HCT116 (cell line): ENCODE results near the gene GOLIM4. TPM values are rescaled to one million over a fixed set of nuclear protein-coding genes. Genes with fewer than 3 reads are reported as not detected.

ENCODE experiments used
- ATAC-seq: fragments of 200-7000 bp; cut with Tn5 transposase; 2 replicates; pipeline ENCODE4 v1.9.1; 2020; ENCODE audit warnings: mild to moderate bottlenecking, moderate library complexity
- BruUV-seq: library from RNA; stranded (reverse); fragments of 400-500 nt; replicated peaks from 2 replicates; lab custom pipeline; 2021; lab: Mats Ljungman, UMichigan
- CTCF ChIA-PET: fragments of 300-600 bp; sonication (Branson Sonifier 250); formaldehyde crosslinking; loops from one replicate; lab custom pipeline; 2021; ENCODE audit warnings: antibody characterized with exemption; lab: Charles Lee
- POLR2A ChIA-PET: fragments of 300-600, 350-600 bp; sonication (Branson Sonifier 250); formaldehyde crosslinking; loops from one replicate; lab custom pipeline; 2021; ENCODE audit warnings: antibody characterized with exemption; lab: Charles Lee
- RAD21 ChIA-PET, 2 experiments: fragments of 300-600 bp; sonication (Branson Sonifier 250); formaldehyde crosslinking; loops; one replicate each; lab custom pipeline; 2023; ENCODE audit warnings: low total read pairs in 2 of 2; ENCODE audit not compliant: uncharacterized antibody in 2 of 2, unreplicated experiment in 2 of 2, low non-redundant PET in 1 of 2; lab: Charles Lee
- DNase-seq: peaks from one replicate; pipeline ENCODE4 v3.0.0-alpha.2; 2010; ENCODE audit warnings: low read depth, low spot score
- H2AFZ ChIP-seq: fragments of 200-600 bp; shearing (Covaris generic), sonication (generic); 2 replicates; pipeline ENCODE4 v1.6.1; 2017; ENCODE audit warnings: low read depth, mixed run types, mixed read lengths, antibody characterized with exemption, low read length; ENCODE audit not compliant: poor library complexity, severe bottlenecking
- H3K27ac ChIP-seq: 2 replicates; pipeline ENCODE4 v1.5.1; 2012; ENCODE audit warnings: low read depth, low read length
- H3K27me3 ChIP-seq: fragments of 200-600 bp; sonication (generic); 2 replicates; pipeline ENCODE4 v1.6.1; 2016; ENCODE audit warnings: mixed run types, low read length, mixed read lengths; ENCODE audit not compliant: insufficient read depth
- H3K36me3 ChIP-seq, 2 experiments: fragments of 200-500 bp in 1 of 2; fragments of 200-600 bp in 1 of 2; sonication (Bioruptor generic) in 1 of 2; sonication (generic) in 1 of 2; 2 replicates each; pipeline versions ENCODE4 v1.5.1 to v1.6.1; 2014 to 2016; ENCODE audit warnings: low read length in 2 of 2, inconsistent platforms in 1 of 2, mixed read lengths in 1 of 2, mixed run types in 1 of 2; ENCODE audit not compliant: insufficient read depth in 2 of 2, control insufficient read depth in 1 of 2
- H3K4me1 ChIP-seq, 2 experiments: fragments of 200-600 bp in 1 of 2; sonication (generic) in 1 of 2; 2 replicates each; pipeline versions ENCODE4 v1.5.1 to v1.6.1; 2012 to 2017; ENCODE audit warnings: low read length in 2 of 2, inconsistent platforms in 1 of 2, mild to moderate bottlenecking in 1 of 2, mixed read lengths in 1 of 2, mixed run types in 1 of 2, moderate library complexity in 1 of 2; ENCODE audit not compliant: insufficient read depth in 2 of 2, control insufficient read depth in 1 of 2
- H3K4me2 ChIP-seq: fragments of 200-600 bp; sonication (generic); 2 replicates; pipeline ENCODE4 v1.6.1; 2017; ENCODE audit warnings: mixed run types, low read length, mixed read lengths
- H3K4me3 ChIP-seq, 2 experiments: fragments of 200-600 bp in 1 of 2; sonication (generic) in 1 of 2; replicated peaks in 1 of 2; 2 replicates each; pipeline ENCODE4 v1.5.1; 2011 to 2016; ENCODE audit warnings: low read length in 2 of 2, control low read depth in 1 of 2, low read depth in 1 of 2, mild to moderate bottlenecking in 1 of 2, mixed read lengths in 1 of 2, mixed run types in 1 of 2
- H3K79me2 ChIP-seq: fragments of 200-600 bp; sonication (generic); 2 replicates; pipeline ENCODE4 v1.6.1; 2017; ENCODE audit warnings: mild to moderate bottlenecking, mixed run types, low read length, moderate library complexity, mixed read lengths; ENCODE audit not compliant: insufficient read depth
- H3K9ac ChIP-seq: fragments of 200-600 bp; sonication (generic); 2 replicates; pipeline ENCODE4 v1.6.1; 2016; ENCODE audit warnings: low read length, mixed read lengths
- H3K9me2 ChIP-seq: fragments of 200-600 bp; sonication (generic), shearing (Covaris generic); 2 replicates; pipeline ENCODE4 v1.6.1; 2017; ENCODE audit warnings: mixed run types, mild to moderate bottlenecking, moderate library complexity; ENCODE audit not compliant: insufficient read depth
- H3K9me3 ChIP-seq, 2 experiments: fragments of 200-500 bp in 1 of 2; fragments of 200-600 bp in 1 of 2; sonication (Bioruptor generic) in 1 of 2; sonication (generic) in 1 of 2; 2 replicates each; pipeline ENCODE4 v1.6.1; 2014 to 2017; ENCODE audit warnings: low read length in 2 of 2, mixed read lengths in 2 of 2, inconsistent platforms in 1 of 2, low read depth in 1 of 2, mild to moderate bottlenecking in 1 of 2, mixed run types in 1 of 2, moderate library complexity in 1 of 2; ENCODE audit not compliant: control insufficient read depth in 1 of 2, insufficient read depth in 1 of 2
- H4K20me1 ChIP-seq: fragments of 200-600 bp; sonication (generic), shearing (Covaris generic); 2 replicates; pipeline ENCODE4 v1.6.1; 2017; ENCODE audit warnings: mixed run types, mild to moderate bottlenecking, moderate library complexity; ENCODE audit not compliant: insufficient read depth
- ELF1 ChIP-seq: IDR thresholded peaks from 2 replicates; pipeline ENCODE4 v1.6.1; 2012; ENCODE audit warnings: low read depth, borderline replicate concordance
- FOSL1 ChIP-seq: IDR thresholded peaks from 2 replicates; pipeline ENCODE4 v1.6.1; 2012; ENCODE audit warnings: low read depth
- POLR2A ChIP-seq: IDR thresholded peaks from 2 replicates; pipeline ENCODE4 v1.7.0; 2011; ENCODE audit warnings: borderline replicate concordance; ENCODE audit not compliant: insufficient read depth, insufficient read length; ENCODE audit errors: extremely low read depth
- RAD21 ChIP-seq: IDR thresholded peaks from 2 replicates; pipeline ENCODE4 v1.6.1; 2012; ENCODE audit warnings: low read depth, mild to moderate bottlenecking
- REST ChIP-seq: IDR thresholded peaks from 2 replicates; pipeline ENCODE4 v1.6.1; 2012; ENCODE audit warnings: low read depth
- SIN3A ChIP-seq: IDR thresholded peaks from 2 replicates; pipeline ENCODE4 v1.6.1; 2012; ENCODE audit warnings: low read depth
- SRF ChIP-seq: IDR thresholded peaks from 2 replicates; pipeline ENCODE4 v1.6.1; 2012; ENCODE audit warnings: low read depth
- TCF7L2 ChIP-seq: IDR thresholded peaks from 2 replicates; pipeline ENCODE4 v1.7.0; 2011; ENCODE audit warnings: borderline replicate concordance, inconsistent platforms; ENCODE audit not compliant: insufficient read depth, insufficient read length; ENCODE audit errors: extremely low read depth
- YY1 ChIP-seq: IDR thresholded peaks from 2 replicates; pipeline ENCODE4 v1.6.1; 2011; ENCODE audit warnings: low read length, low read depth, moderate library complexity, mild to moderate bottlenecking; ENCODE audit not compliant: insufficient replicate concordance; ENCODE audit errors: extremely low read depth
- ZFX ChIP-seq: fragments of 450-650 bp; IDR thresholded peaks from 2 replicates; pipeline ENCODE4 v1.6.1; 2017
- ZNF274 ChIP-seq: fragments of 200-500 bp; sonication (Bioruptor generic); IDR thresholded peaks from 2 replicates; pipeline ENCODE4 v1.6.1; 2014; ENCODE audit warnings: mild to moderate bottlenecking, low read depth, low read length, inconsistent platforms
- intact Hi-C: fragments of 100-400 bp; cut with micrococcal nuclease; formaldehyde crosslinking; loops from 2 replicates; pipeline ENCODE4 v1.10.0; 2022
- total RNA-seq: library from RNA; stranded (reverse); gene quantifications from one replicate; pipeline ENCODE4 v1.2.1, GENCODE V29; 2021; ENCODE audit not compliant: unreplicated experiment
- TF ChIP-seq, protein P1 (sequence below): IDR thresholded peaks from 2 replicates; pipeline ENCODE4 v1.6.1; 2012
- TF ChIP-seq, protein P2 (sequence below): IDR thresholded peaks from 2 replicates; pipeline ENCODE4 v1.6.1; 2011; ENCODE audit warnings: mild to moderate bottlenecking, low read length, moderate library complexity; ENCODE audit not compliant: insufficient replicate concordance; ENCODE audit errors: extremely low read depth
- TF ChIP-seq, protein P3 (sequence below), 3 experiments: fragments of 200-600 bp in 1 of 3; sonication (generic) in 1 of 3; IDR thresholded peaks in 2 of 3; conservative IDR thresholded peaks in 1 of 3; 2 replicates each; pipeline ENCODE4 v1.5.1; 2012 to 2017; ENCODE audit warnings: low read depth in 2 of 3, low read length in 2 of 3, antibody characterized with exemption in 1 of 3, borderline replicate concordance in 1 of 3, control low read depth in 1 of 3, mild to moderate bottlenecking in 1 of 3, mixed read lengths in 1 of 3, mixed run types in 1 of 3, moderate library complexity in 1 of 3; ENCODE audit not compliant: insufficient read depth in 1 of 3
- TF ChIP-seq, protein P4 (sequence below): IDR thresholded peaks from 2 replicates; pipeline ENCODE4 v1.6.1; 2012

The GOLIM4 gene
- total RNA-seq, 1 experiment from 2014 or later, result 10.6 TPM

GRCh38 chr3:167976516-167977361, 119.0 kb downstream of the GOLIM4 start (continued):
- TF ChIP-seq, protein P1, sequence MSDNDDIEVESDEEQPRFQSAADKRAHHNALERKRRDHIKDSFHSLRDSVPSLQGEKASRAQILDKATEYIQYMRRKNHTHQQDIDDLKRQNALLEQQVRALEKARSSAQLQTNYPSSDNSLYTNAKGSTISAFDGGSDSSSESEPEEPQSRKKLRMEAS, result no peak
- no peak for TF ChIP-seq ELF1
- TF ChIP-seq, all 23 proteins: peak for 0

- CTCF ChIA-PET, result no interaction called here
- Histone ChIP-seq H3K9ac (no peak overlapping the region), H3K27ac (no peak overlapping the region), H3K9me2 (no peaks in the 10 kb centered on the region), H3K79me2 (no peaks in the 10 kb centered on the region), H3K36me3 (no peaks in the 10 kb centered on the region), H3K27me3 (no peaks in the 10 kb centered on the region), H3K4me1 (no peaks in the 10 kb centered on the region), H3K4me2 (no peak overlapping the region), H3K4me3 (no peak overlapping the region), H2AFZ (no peak overlapping the region), H3K9me3 (no peaks in the 10 kb centered on the region), H4K20me1 (no peaks in the 10 kb centered on the region)
- ATAC-seq (no peak), DNase-seq (no peak)
- intact Hi-C loops, result no loop called here
- RAD21 ChIA-PET, result no interaction called here
- POLR2A ChIA-PET, result no interaction called here
- BruUV-seq, result no TSS peak
- TF ChIP-seq FOSL1, result no peak
- TF ChIP-seq ELF1, result no peak
- no peak for TF ChIP-seq SIN3A
- TF ChIP-seq, protein P1, result no peak
- no peak for TF ChIP-seq SRF
- TF ChIP-seq ZNF274, result no peak
- TF ChIP-seq, protein P2, sequence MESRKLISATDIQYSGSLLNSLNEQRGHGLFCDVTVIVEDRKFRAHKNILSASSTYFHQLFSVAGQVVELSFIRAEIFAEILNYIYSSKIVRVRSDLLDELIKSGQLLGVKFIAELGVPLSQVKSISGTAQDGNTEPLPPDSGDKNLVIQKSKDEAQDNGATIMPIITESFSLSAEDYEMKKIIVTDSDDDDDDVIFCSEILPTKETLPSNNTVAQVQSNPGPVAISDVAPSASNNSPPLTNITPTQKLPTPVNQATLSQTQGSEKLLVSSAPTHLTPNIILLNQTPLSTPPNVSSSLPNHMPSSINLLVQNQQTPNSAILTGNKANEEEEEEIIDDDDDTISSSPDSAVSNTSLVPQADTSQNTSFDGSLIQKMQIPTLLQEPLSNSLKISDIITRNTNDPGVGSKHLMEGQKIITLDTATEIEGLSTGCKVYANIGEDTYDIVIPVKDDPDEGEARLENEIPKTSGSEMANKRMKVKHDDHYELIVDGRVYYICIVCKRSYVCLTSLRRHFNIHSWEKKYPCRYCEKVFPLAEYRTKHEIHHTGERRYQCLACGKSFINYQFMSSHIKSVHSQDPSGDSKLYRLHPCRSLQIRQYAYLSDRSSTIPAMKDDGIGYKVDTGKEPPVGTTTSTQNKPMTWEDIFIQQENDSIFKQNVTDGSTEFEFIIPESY, result no peak
- no peak for TF ChIP-seq YY1
- no peak for TF ChIP-seq TCF7L2
- TF ChIP-seq, protein P3, sequence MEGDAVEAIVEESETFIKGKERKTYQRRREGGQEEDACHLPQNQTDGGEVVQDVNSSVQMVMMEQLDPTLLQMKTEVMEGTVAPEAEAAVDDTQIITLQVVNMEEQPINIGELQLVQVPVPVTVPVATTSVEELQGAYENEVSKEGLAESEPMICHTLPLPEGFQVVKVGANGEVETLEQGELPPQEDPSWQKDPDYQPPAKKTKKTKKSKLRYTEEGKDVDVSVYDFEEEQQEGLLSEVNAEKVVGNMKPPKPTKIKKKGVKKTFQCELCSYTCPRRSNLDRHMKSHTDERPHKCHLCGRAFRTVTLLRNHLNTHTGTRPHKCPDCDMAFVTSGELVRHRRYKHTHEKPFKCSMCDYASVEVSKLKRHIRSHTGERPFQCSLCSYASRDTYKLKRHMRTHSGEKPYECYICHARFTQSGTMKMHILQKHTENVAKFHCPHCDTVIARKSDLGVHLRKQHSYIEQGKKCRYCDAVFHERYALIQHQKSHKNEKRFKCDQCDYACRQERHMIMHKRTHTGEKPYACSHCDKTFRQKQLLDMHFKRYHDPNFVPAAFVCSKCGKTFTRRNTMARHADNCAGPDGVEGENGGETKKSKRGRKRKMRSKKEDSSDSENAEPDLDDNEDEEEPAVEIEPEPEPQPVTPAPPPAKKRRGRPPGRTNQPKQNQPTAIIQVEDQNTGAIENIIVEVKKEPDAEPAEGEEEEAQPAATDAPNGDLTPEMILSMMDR (IDR thresholded peaks at IDR 0.05 in 2 of 3, conservative IDR thresholded peaks at IDR 0.05 in 1 of 3; ENCODE audit: borderline replicate concordance in 1 of 3, insufficient read depth in 1 of 3, low read depth in 2 of 3, low read length in 2 of 3), result no peak
- TF ChIP-seq REST, result no peak
- TF ChIP-seq, protein P4, sequence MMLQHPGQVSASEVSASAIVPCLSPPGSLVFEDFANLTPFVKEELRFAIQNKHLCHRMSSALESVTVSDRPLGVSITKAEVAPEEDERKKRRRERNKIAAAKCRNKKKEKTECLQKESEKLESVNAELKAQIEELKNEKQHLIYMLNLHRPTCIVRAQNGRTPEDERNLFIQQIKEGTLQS, result no peak
- no peak for TF ChIP-seq ZFX
- TF ChIP-seq POLR2A, result no peak
- TF ChIP-seq RAD21, result no peak
Observed at GRCh38 chr3:167973901-167974300, 121.8 kb downstream of the GOLIM4 start.
